Spinal cord (tissue), 10 donors: ENCODE data around the gene SYK. TPM values are rescaled to one million over a fixed set of nuclear protein-coding genes. Genes with fewer than 3 reads are reported as not detected.
A peak's percentile ranks its signal among the peaks of the same experiment; 100 is the strongest.

Experiments
- DNase-seq, 6 donors: peaks; one replicate each; pipeline versions ENCODE4 v3.0.0 to v3.0.0-alpha.2; 2013 to 2015; ENCODE audit warnings: low spot score in 6 of 6, low read depth in 4 of 6
- H3K27ac ChIP-seq: one replicate; pipeline ENCODE4 v1.5.1; 2013; ENCODE audit warnings: low read depth, low read length, control low read depth
- H3K27me3 ChIP-seq: one replicate; pipeline ENCODE4 v1.6.1; 2013; ENCODE audit warnings: low read length; ENCODE audit not compliant: control insufficient read depth, insufficient read depth
- H3K36me3 ChIP-seq: one replicate; pipeline ENCODE4 v1.6.1; 2013; ENCODE audit warnings: low read length; ENCODE audit not compliant: control insufficient read depth, insufficient read depth
- H3K4me1 ChIP-seq: one replicate; pipeline ENCODE4 v1.6.1; 2013; ENCODE audit warnings: low read length; ENCODE audit not compliant: control insufficient read depth, insufficient read depth
- H3K4me3 ChIP-seq: one replicate; pipeline ENCODE4 v1.5.1; 2013; ENCODE audit warnings: low read depth, low read length, control low read depth
- H3K9me3 ChIP-seq: one replicate; pipeline ENCODE4 v1.6.1; 2013; ENCODE audit warnings: low read length; ENCODE audit not compliant: control insufficient read depth, insufficient read depth
- WGBS: methylation state at CpG from one replicate; pipeline ENCODE4 v1.1.5; 2013; ENCODE audit warnings: missing lambda C conversion rate; ENCODE audit not compliant: insufficient coverage; 5-methylcytosine and 5-hydroxymethylcytosine counted together
- polyA plus RNA-seq, 2 donors: library from polyadenylated mRNA; unstranded; fragments of 120-200 nt; gene quantifications; one replicate each; pipeline ENCODE4 v1.2.1, GENCODE V29; 2013; ENCODE audit not compliant: insufficient read length in 2 of 2
- total RNA-seq, 2 donors: library from RNA; depleted of rRNA in 1 of 2; stranded (reverse); fragments of 120-200 nt in 1 of 2; fragments of >200 nt in 1 of 2; gene quantifications; one replicate each; pipeline versions ENCODE4 v1.2.3 to v1.2.4, GENCODE V29; 2013 to 2014
- donor health status: healthy.

The SYK gene
- total and polyA plus RNA-seq, 4 donors: 4.0 to 10.4 (median 5.9) TPM

DNA sequence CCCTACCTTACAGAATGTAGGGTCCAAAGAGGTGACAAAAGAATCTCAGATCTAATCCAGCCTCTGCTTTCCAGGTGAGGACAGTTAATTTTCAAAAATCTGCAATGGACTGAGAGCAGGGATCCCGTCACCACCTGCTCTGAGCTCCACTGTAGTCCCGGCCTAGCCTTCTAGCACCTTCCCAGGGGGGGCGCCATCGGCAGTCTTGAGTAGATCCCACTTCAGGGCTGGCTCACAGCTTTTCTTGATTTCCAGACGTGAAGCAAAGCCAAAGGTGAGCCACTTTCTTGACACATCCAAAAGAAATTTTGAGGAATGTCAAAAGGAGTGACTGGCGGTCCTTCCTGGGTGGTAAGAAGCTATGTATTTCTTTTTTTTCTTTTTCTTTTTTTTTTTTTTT is 114.1 kb downstream of the SYK start:
- no peaks in the 10 kb centered on the region for H3K9me3 ChIP-seq
- no peaks in the 10 kb centered on the region for H3K36me3 ChIP-seq
- peaks cover 18% of the 10 kb centered on the region for H3K4me1 ChIP-seq
- H3K4me3 ChIP-seq: no peak overlapping the region
- WGBS: 66% methylated on average over 3 of the region's 6 CpGs
- no peak for DNase-seq
- H3K27me3 ChIP-seq: no peaks in the 10 kb centered on the region
- no peak overlapping the region for H3K27ac ChIP-seq

DNA sequence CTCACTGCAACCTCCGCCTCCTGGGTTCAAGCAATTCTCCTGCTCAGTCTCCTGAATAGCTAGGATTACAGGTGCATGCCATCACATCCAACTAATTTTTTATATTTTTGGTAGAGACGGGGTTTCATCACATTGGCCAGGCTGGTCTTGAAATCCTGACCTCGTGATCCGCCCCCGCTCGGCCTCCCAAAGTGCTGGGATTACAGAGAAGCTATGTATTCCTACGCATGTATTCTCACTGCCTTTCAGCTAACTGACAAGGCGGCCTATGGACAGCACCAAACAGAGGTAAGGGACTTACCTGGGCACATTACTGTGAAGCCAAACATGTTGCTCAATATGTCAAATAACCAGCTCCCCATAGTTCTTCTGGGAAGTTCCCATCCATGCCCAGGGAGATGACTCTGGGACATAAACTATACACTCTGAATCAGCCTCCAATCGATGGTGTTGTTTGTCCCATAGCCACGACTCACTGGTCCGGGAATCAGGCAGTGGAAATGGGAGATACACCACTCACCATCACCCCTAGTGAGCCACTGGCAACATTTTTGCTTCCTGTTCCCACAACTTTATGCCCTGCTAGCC is 114.6 kb downstream of the SYK start:
- peaks cover 23% of the 10 kb centered on the region for H3K4me1 ChIP-seq
- no peaks in the 10 kb centered on the region for H3K27me3 ChIP-seq
- H3K36me3 ChIP-seq: no peaks in the 10 kb centered on the region
- 91% methylated on average over 11 of the region's 11 CpGs for WGBS
- DNase-seq: no peak
- no peaks in the 10 kb centered on the region for H3K9me3 ChIP-seq
- no peak overlapping the region for H3K27ac ChIP-seq
- no peak overlapping the region for H3K4me3 ChIP-seq

DNA sequence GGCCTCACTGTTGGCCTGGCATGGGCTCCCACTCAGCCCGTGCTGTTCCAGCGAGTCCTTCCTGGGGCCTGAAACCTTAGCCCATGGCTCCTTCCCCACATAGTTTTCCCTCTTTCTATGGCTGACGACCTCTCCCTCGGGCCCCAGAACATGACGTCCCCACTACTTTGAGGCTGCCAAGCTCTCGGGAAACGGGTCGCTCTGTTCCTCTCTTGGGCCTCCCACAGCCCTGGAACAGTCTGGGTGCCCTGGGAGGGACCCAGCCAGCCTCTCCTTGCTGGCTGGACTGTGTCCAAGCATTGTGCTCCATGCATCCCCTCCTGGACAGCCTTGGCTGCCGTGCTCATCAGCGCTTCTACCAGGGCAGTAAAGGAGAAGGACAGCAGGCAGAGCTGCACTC is 118.3 kb downstream of the SYK start:
- Histone ChIP-seq H3K4me1 (peaks cover 22% of the 10 kb centered on the region), H3K27ac (no peak overlapping the region), H3K4me3 (no peak overlapping the region), H3K9me3 (no peaks in the 10 kb centered on the region), H3K36me3 (no peaks in the 10 kb centered on the region), H3K27me3 (no peaks in the 10 kb centered on the region)
- WGBS: 46% methylated on average over 10 of the region's 10 CpGs
- DNase-seq: peak in 2 of 6 donors; percentile 55 to 74

DNA sequence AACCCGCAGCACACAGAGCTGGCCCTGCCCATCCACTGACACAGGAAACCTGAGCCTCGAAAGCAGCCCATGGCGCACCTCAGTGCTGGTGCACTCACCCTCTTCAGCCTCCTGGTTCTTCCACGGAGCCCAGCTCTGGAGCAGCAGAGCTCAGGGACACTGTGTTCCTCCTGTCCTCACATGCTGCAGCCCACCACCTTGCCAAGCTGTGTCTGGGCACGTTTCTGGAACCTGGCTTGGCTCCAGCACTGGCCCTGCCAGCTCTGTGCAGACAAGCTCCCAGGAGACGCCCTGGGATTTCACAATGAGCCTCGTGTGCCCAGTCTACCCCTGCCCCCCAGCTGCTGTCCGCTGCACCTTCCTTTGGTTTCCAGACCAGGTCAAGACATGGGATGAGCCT is 119.5 kb downstream of the SYK start:
- Histone ChIP-seq H3K27ac (no peak overlapping the region), H3K4me3 (no peak overlapping the region), H3K9me3 (no peaks in the 10 kb centered on the region), H3K36me3 (no peaks in the 10 kb centered on the region), H3K4me1 (peaks cover 21% of the 10 kb centered on the region), H3K27me3 (no peaks in the 10 kb centered on the region)
- 35% methylated on average over 8 of the region's 8 CpGs for WGBS
- DNase-seq: peak; percentile 35 to 92 (median 65)

DNA sequence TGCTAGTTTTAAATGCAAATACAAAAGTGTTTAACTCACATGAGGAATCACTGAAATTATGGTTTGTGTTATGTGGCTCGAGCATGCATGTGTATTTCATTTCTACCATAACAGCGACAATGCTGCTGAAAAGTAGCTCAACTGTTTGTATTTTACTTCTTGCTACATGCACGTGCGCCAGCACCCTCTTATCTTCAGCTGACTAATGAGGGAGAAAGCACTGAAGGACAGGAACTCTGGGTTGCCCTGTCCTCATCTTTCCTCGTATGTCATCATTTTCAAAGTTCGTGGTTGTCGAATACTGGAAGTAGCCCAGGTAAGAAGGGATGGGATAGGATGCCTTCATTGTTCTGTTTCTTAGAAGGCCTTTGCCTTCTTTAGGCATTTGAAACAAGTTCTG is 120.3 kb downstream of the SYK start:
- no peak overlapping the region for H3K4me3 ChIP-seq
- H3K9me3 ChIP-seq: no peaks in the 10 kb centered on the region
- WGBS: 100% methylated on average over 6 of the region's 7 CpGs
- no peak overlapping the region for H3K27ac ChIP-seq
- H3K36me3 ChIP-seq: no peaks in the 10 kb centered on the region
- peaks cover 21% of the 10 kb centered on the region for H3K4me1 ChIP-seq
- no peaks in the 10 kb centered on the region for H3K27me3 ChIP-seq
- DNase-seq: no peak

DNA sequence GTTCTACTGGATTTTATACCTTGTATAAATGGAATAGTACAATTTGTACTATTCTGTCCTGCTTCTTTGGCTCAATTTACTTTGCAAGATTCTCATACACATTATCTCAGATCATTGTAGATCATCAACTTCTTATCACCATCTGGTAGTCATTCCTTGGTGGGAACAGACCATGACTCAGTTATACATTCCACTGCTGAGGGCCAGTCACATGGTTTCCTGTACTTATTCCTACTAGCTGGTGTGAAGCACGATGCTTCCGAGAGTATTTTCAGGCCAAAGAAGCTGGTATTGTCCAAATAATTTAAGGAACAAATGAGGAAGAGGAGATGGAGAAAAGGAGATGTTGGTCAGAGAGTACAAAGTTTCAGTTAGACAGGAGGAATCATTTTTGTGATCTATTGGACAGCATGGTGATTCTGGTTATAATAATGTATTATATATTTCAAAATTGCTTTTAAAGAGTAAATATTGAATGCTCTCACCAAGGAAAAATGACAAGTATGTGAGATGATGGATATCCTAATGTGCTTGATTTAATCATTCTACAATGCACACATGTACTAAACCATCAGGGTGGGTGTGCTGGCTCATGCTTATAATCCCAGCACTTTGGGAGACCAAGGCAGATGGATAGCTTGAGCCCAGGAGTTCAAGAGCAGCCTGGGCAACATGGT is 124.1 kb downstream of the SYK start:
- no peak for DNase-seq
- no peaks in the 10 kb centered on the region for H3K9me3 ChIP-seq
- H3K4me1 ChIP-seq: peaks cover 8% of the 10 kb centered on the region
- H3K4me3 ChIP-seq: no peak overlapping the region
- 100% methylated on average over 2 of the region's 2 CpGs for WGBS
- no peaks in the 10 kb centered on the region for H3K36me3 ChIP-seq
- H3K27me3 ChIP-seq: no peaks in the 10 kb centered on the region
- no peak overlapping the region for H3K27ac ChIP-seq

DNA sequence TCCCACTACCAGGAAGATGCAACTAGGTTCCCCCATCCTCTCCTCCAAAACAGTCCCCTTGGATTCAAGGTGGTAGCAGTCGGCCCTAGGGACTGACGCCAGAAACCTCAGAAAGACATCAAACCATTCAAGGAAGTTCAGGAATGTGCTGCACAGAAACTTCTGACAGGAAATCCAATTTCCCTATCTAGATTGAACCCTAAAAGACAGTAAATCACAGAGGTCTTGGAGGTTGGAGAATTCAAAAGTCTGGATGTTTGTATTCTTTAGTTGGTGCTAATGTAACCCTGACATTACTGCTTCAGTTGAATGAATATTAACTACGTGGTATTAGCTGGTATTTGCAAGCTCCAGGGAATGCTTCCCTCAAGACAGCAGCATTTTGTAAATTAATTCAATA is 125.3 kb downstream of the SYK start:
- 70% methylated on average over 2 of the region's 3 CpGs for WGBS
- Histone ChIP-seq H3K4me3 (no peak overlapping the region), H3K4me1 (no peaks in the 10 kb centered on the region), H3K27ac (no peak overlapping the region), H3K9me3 (no peaks in the 10 kb centered on the region), H3K27me3 (no peaks in the 10 kb centered on the region), H3K36me3 (no peaks in the 10 kb centered on the region)
- DNase-seq: no peak

DNA sequence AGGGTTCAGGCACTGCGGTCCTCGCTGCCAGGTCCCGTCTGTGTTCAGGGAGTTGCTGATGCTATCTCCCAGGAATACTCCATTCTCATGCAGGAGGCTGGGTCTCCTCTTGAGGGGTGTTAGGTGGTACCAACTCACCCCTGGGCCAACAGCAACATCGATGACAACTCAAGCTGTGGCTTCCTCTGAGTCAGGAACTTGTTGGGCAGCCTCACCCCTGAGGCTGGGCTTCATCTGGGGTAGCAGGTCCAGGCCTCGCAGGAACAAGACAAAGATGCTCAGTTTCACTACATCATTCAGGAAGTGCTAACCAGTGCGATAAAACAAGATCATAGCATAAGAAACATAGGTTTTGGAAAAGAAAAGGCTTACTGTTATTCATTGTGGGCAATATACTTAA is 125.9 kb downstream of the SYK start:
- H3K4me1 ChIP-seq: no peaks in the 10 kb centered on the region
- WGBS: 90% methylated on average over 1 of the region's 6 CpGs
- H3K36me3 ChIP-seq: no peaks in the 10 kb centered on the region

DNA sequence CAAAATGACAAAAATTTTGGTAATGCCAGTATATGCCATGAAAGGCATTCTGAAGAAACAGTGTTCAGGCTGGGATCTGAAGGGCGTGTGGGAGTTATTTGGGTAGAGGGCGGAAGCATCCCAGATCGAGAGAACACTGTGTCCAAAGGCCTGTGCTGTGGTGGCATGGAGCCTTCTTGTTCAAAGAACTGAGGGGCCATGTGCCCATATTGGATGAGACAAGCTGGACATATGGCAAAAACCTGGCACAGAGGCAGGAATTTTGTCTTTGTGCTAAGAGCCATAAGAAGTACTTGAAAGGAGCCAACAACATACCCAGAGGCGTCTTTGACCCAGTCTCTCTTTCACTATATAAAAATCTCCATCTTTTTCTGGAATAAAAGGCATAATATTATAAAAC is 128.0 kb downstream of the SYK start:
- DNase-seq: peak in 1 of 6 donors; percentile 72
- Histone ChIP-seq H3K4me3 (no peak overlapping the region), H3K4me1 (no peaks in the 10 kb centered on the region), H3K27ac (no peak overlapping the region), H3K9me3 (no peaks in the 10 kb centered on the region), H3K27me3 (no peaks in the 10 kb centered on the region), H3K36me3 (no peaks in the 10 kb centered on the region)
- WGBS: 74% methylated on average over 3 of the region's 4 CpGs

More for the DNA sequence above, 125.9 kb downstream of the SYK start:
- Histone ChIP-seq H3K27ac (no peak overlapping the region), H3K4me3 (no peak overlapping the region), H3K27me3 (no peaks in the 10 kb centered on the region), H3K9me3 (no peaks in the 10 kb centered on the region)
- no peak for DNase-seq

DNA sequence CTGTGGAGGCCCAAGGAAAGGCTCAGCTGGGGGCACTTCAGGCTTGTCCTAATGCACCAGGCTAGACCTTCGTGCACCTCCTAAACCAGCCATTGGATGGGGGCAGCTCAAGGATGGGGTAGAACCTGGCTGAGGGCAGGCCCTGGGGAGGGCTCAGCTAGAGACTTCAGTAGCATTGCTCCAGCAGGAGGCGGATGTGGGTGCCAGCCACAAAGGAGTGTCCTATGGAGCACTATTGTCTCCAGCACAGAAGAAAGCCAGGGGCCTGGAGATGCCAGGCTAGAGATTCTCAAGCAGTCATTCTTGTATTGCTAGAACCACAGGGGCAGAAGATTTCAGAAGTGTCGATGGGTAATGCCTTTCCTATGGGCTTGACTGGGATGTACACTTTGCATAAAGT is 131.8 kb downstream of the SYK start:
- Histone ChIP-seq H3K36me3 (no peaks in the 10 kb centered on the region), H3K4me1 (no peaks in the 10 kb centered on the region), H3K27ac (no peak overlapping the region), H3K9me3 (no peaks in the 10 kb centered on the region), H3K27me3 (no peaks in the 10 kb centered on the region), H3K4me3 (no peak overlapping the region)
- no peak for DNase-seq
- WGBS: 84% methylated on average over 2 of the region's 3 CpGs
